Cortex of kidney (tissue), 1 donor: ENCODE measurements around the gene MVD.
"Not testable (repeated sequence)": the region's sequence is repeated elsewhere in the genome, so short reads cannot be mapped to it uniquely, and the experiment has no call there.

ENCODE experiments used
- DNase-seq: peaks from one replicate; lab custom pipeline; 2025; lab: John Stamatoyannopoulos, UW

Gene MVD

DNA sequence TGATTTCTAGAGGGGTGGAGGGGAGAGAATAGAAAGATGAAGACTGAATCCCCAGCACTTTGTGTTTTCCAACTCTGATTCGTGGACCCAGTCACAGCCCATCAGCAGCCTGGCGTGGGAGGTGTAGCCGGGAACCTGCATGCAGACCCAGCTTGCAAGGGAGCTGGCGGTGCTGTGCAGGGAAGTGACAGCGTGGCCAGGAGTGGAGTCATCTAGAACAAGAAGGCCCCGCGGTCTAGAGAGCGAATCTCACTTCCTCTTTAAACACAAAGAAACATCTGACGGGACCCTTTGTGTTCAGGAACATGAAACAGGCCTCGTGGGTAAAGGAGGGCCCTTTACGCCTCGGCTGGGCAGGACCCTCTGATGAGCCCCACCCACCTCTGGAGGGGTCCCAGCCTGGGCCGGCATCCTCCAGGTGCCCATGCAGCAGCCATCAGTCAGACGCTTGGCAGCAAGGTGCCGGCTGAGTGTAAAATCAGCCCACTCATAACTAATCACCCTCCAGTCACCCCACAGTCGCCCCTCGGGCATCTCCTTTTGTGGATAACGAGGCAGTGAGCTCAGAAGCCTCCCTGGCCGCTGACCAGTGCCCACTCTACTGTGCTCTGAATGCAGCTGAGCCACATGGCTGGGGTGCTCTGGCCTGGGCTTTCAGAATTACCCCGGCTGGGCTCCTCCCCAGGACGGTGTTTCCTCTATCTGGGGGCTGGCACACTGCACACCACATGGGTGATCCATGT lies 19.0 kb upstream of the MVD start:
- no peak for DNase-seq

DNA sequence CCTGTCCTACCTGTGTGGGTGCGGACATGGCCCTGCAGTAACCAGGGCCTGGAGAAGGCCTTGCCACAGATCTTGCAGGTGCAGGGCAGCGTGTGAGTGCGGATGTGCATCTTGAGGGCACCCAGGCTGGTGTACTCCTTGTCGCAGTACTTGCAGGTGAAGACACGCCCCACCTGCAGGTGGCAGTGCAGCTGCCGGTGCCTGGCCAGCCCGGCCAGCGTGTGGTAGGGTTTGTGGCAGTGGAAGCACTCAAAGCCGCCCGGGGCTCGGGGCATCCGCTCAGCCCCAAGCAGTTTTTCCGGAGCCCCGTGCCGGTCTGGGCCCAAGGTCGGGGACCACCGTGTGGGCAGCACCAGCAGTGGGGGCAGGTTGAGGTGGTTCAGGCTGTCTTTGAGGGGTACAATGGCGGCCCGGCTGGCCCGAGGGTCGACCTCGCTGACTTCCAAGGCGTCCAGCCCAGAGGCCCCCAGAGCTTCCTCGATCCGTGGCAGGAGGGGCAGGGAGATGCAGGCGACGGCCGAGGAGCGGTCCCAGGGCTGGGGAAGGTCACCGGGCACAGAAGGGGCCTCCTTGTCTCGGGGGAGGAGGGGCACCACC lies 18.3 kb upstream of the MVD start:
- DNase-seq = no peak

DNA sequence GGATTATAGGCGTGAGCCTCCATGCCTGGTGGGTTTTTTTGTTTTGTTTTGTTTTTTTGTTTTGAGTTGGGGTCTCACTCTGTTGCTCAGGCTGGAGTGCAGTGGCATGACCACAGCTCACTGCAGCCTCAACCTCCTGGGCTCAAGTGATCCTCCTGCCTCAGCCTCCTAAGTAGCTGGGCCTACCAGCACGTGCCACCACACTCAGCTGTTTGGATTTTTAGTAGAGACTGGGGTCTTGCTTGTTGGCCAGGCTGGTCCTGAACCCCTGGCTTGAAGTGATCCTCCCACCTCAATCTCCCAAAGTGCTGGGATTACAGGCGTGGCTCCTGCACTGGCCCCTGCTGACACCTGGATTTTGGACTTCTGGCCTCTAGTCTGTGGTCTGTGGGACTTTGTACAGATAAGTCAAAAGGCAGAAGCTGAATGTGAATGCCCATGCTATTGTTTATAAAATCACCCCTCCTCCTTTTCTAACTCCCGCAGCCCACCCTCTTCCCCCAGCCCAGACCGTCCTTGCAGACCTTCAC lies 17.7 kb upstream of the MVD start:
- no peak for DNase-seq

DNA sequence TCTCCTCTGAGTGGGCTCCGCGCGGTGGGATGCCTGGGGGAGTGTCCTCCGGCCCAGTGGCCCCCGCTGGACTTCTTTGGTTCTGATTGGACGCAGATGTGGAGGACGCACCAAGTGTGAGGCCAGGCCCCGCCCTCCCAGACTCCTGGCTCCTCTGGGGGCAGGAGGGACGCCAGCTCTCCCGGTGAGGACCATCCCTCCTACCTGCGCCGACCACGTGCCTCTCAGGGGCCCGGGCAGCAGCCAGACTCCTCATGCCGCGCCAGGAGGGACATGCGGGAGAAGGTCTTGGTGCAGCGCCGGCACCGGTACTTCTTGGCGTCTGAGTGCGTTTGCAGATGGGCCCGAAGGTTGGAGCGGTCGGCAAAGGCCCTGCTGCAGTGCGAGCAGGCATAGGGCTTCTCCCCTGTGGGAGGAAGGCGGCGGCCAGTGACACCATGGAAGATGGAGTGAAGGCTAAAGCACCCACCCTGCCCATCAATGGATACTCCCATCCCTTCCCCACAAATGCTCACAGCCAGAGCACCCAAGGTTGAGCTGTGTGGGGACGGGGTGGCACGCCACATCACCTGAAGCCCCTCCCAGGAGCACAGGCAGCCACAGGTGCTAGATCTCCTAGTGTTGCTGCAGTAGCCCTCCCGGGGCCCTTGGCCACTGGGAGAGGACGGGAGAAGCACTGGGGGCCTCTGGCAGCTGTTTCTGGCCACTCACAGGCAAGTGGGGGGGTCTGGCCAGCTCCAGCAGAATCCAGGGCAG lies 15.5 kb upstream of the MVD start:
- DNase-seq = no peak

DNA sequence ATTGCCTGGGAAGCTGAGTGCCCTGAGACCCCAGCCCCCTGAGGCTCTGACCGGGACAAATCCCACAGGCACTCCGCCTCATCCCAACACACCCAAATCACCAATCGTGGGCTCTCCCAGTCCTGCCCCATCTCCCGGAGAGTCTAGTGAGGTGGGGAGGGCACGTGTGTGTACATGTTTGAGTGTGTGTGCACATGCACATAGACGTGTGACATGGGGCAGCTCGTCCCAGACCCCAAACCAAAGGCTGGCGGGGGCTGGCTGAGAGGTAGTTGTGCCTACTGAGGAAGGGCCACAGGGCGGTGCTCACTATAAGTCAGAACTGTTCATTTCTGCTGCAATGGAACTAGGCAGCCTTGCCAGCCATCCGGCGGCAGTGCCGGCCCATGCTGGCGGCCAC lies 14.8 kb upstream of the MVD start:
- no peak for DNase-seq

DNA sequence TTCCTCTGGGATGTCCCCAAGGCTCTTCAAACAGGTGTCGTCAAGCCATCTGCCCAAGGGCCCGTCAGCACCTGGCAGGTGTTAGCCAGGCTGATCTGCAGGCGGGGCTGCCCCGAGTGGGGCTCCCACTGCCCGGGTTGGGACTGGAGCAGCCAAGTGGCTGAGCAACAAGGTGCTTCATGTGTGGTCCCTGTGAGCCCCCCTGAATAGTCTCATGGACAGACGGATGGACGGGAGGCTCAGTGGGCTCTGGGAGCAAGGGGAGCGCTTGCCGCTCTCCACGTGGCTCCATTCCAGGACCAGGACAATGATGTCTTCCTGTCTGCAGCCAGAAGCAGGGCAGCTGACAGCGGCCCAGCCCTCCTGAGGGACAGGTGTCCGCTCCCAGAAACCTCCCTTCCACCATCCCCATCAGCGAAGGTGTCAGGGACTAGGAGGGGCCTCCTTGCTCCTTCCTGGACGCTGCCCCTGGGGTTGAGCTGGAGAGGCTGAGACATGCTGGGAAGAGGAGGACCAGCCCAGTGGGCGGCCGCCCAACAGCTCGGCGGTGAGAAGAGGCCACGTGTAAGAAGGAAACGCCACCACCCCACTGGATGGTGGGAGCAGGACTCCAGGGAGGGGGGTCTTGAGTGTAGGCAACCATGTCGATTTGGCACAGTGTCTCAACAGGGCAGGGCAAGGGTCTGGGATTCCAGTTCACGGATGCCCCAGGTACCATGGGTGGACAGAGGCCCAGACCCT lies 13.8 kb upstream of the MVD start:
- DNase-seq = no peak

DNA sequence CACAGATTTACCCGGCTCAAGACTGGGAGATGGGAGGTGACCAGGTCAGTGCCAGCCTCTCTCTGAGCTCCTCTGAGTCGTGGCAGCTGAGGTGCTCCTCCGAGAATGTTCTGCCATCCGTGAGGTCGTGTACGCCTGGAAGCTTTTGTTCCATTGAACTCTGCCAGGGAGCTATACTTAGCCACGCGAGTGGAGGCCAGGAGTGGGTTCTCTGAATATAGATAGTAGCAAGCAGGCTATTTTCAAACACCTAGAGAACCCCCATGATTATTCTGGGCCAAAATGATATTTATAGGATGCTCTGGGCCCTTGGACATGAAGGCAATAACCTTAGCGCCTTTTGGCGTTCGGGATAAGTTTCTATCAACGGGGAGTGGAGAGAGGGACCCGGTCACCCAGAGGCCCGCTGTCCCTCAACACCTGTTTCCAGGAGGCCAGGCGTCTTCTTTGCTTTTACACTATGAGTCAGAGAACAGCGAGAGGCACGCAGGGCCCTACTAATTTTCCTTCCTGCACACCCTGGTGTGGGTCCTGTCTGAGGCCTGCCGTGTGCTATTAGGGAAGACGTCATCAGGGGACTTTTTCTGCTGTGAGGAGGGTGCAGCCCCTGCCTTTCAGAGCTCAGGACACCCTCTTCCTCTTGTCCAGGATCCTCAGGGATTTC lies 11.0 kb upstream of the MVD start:
- DNase-seq = no peak

DNA sequence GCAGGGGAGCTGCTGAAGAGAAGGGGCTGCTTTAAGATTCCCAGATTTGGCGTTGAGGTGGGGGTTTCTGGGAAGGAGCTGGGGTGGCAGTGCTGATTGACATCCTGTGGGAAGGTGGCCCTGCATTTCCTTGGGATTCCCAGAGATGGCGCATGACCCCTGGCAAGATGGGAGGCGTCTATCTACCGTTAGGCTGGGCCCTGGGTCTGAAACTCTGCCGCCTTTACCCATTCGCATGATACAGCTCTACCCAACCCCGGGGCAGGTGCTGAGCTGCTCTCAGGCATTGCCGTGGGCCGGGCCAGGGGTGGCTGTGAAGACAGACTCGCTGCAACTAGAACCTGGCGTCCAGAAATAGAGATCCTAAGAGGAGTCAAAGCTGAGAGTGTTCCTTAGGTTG lies 9.9 kb upstream of the MVD start:
- DNase-seq = no peak

DNA sequence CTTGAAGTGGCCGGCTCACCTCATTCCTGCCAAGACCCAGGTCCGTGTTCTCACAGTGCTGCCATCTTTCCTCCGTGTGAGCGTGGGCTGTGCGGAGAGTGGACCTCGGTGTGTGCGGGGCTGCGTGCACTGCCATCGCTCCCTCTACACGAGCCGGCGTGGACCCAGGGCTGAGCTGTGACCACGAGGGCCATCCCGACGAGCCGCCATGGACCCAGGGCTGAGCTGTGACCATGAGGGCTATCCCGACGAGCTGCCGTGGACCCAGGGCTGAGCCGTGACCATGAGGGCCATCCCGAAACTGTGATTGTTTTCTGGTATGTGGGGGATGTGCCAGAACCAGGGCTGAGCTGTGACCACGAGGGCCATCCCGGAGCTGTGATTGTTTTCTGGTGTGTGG lies 8.9 kb upstream of the MVD start:
- DNase-seq = no peak

DNA sequence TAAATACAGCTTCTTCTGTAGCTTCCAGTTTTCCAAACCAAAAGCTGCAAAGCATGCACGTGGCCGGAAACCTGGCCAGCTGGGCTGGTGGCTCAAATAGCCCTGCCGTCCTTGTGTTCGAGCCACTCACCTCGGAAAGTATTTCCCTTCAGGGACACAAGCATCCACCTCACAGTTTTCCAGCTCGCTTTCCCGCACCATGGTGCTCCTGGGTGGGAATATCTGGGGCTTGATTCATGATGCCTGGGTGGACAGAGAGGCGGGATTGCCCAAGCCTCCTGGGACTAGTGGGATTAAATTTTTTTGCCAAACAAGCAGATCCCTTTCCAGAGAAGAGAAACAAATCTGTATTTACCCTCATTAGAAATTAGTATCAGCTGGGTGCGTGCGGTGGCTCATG lies 7.1 kb upstream of the MVD start:
- no peak for DNase-seq

DNA sequence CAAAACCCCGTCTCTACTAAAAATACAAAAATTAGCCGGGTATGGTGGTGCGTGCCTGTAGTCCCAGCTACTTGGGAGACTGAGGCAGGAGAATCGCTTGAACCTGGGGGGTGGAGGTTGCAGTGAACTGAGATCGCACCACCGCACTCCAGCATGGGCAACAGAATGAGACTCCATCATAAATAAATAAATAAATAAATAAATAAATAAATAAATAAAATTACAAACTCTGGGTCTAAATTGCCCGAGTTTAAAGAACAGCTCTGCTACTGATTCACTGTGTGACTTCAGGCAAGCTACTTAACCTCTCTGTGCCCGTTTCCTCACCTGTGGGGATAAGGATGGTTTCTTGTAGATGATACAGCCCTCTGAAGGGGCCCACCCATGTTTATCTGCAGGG lies 6.6 kb upstream of the MVD start:
- DNase-seq = not testable (repeated sequence)

DNA sequence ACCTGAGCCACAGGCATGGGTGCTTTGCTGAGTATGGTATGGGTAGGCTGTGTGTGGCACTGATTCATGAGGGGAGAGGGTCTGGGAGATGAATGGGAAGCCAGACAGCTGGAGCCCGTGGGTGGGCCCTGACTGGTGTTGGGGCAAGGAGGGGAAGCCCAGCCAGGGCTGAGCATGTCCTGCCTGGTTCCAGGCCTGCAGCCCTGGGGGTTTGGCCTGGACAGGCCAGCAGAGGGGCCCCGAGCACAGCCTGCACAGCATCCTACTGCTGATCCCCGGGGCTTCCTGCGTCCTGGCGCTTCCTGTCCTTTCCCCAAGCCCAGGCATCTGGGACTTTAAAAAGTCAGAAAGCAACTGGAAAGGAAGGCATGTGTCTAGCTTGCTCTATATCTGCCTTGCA lies 4.6 kb upstream of the MVD start:
- DNase-seq = no peak

DNA sequence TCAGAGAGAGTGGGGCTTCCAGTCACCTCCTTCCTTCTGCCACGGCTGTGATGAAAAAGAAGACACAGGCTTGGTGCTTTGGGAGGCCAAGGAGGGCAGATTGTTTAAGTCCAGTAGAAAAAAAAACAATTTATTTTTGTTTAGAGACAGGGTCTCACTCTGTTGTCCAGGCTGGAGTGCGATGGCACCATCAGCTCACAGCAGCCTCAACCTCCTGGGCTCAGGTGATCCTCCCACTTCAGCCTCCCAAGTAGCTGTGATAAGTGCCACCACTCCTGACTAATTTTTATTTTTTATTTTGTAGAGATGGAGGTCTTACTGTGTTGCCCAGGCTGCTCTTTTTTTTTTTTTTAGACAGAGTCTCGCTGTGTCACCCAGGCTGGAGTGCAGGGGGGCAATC lies 2.7 kb upstream of the MVD start:
- no peak for DNase-seq

DNA sequence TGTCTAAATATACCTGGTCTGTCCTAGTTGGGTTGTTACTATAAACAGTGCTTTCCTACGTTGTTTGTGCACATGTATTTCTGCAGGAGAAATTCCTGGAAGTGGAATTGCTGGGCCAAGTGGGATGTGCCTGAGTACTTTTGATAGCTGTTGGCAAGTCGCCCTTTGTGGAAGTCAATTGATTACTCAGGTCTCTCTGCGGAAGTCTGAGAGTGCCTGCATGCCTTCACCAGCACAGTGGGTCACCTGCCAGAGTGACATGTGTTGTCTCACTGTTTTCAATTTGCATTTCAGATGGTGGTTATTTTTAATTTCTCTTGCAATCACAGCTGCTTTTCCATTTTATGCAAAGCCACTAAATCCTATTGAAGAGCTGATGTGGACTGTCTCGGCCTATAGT lies 2.3 kb upstream of the MVD start:
- DNase-seq = no peak

DNA sequence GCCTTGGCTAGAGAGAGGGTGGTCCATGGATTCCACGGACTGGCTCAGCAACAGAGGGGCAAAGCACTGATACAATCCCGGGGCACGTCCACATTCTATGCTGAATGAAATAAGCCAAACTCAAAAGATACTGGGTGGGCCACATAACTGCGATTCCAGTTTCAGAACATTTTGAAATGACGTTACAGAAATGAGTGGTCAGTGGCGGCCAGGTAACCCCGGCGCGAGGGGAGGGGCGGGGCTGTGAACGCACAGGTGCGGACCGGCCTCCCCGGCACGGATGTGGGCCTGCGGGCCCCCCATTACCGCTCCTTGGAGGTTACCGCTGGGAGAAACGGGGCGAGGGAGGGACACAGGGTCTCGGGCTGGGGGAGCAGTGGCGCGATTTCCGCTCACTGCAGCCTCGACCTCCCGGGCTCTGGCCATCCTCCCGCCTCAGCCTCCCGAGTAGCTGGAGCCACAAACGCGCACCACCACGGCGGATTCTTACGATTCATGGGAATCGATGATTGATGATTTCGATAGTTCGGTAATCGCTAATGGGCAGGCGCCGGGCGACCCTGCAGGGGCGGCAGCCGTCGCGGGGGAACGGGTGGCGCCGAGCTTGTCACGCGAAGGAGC lies 559 bp downstream of the MVD start:
- DNase-seq = no peak

DNA sequence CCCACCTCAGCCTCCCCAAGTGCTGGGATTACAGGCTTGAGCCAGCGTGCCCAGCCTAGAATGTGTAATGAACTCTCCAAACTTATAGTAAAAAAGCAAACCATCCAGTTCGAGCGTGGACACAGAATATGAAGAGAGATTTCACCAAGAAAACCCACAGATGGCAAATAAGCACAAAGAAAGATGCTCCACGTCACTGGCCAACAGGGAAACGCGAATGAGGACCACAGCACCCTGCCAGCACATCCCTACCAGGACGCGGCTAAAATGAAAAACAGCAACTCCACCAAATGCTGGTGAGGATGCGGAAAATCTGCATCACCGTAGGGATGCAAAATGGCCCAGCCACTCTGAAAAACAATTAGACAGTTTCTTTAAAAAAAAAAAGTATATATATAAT lies 1.4 kb downstream of the MVD start:
- DNase-seq = no peak

DNA sequence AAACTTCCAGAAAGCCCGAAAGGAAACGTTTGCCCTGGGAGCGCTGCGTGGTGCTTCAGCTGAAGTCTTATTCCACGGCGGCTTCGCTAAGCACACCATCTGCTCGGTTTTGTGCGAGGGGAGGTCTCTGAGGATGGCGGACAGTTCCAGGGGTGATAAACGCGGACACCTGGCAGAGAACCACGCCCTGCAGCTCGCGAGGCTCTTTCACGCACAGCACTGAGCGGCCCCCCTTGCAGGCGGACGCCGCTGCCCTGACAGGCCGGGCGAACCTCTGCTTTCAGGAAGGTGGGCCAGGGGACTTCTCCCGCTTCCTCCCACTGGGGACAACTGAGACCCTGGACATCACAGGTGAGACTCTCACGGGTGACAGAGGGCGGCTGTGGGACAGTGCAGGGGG lies 3.7 kb downstream of the MVD start:
- DNase-seq = no peak

DNA sequence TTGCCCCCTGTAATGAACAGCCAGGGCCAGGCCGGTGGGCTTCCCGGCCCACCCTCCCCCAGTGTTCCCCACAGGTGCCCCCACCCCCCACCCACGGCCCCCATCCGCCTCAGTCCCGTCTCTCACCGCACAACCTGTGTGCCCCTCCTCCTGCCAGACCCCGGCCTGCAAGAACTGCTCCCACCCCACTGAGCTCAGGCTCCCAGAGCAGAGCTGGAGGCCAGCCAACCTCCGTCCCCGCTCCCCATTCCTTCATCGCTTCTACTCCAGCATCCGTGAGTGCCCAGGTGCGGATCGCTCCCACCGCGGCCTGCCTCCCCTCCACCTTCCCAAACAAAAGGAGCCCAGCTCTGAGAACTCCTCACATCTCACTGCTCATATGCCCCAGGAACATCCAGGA lies 4.2 kb downstream of the MVD start:
- no peak for DNase-seq

DNA sequence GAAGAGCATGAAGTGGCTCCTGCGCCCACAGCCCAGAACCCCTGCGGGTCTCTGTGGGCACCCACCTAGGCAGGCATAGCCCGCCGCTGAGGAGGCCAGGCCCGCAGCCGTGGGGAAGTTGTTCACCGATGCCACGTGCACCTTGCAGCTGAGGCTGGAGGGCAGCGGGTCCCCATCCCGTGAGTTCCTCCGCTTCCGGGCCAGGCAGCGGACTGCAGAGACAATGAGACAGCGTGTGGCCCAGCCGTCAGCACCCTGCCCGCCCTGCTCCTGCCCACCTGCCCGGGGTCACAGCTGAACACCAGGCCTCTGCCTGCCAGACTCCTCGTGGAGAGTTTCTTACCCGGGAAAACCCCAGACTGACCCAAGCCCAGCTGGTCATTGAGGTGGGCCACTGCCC lies 5.5 kb downstream of the MVD start:
- DNase-seq = no peak

DNA sequence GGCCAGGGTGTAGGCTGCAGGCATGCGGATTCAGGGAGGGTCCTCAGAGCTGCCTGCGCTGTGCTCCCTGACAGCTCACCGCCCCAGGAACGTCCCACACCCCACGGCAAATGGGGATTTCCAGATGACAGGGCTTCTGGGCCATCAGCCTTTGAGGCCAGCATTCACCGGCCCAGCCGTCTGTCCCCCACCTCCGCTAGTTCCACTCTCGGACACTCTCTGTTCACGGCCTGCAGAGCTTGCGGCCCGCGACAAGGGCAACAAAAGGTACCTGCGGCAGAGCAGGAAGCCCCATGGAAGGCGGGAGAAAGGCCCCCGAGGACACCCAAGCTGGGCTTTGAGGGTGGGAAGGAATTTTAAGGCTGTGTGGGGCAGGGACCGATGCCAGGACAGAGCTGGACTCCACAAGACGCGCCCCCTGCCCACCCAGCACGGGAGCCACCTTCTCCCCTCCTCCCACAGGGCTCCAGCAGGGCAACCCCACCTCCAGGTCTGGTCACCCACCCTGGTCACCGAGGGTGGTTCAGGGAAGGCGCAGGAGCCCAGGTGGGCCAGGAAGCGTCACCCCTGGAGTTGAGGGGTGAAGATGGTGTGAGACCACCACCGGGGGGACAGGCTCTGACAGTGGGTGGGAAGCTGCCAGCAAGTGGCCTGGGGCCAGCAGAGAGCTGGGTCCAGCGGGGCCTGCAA lies 6.5 kb downstream of the MVD start:
- no peak for DNase-seq

DNA sequence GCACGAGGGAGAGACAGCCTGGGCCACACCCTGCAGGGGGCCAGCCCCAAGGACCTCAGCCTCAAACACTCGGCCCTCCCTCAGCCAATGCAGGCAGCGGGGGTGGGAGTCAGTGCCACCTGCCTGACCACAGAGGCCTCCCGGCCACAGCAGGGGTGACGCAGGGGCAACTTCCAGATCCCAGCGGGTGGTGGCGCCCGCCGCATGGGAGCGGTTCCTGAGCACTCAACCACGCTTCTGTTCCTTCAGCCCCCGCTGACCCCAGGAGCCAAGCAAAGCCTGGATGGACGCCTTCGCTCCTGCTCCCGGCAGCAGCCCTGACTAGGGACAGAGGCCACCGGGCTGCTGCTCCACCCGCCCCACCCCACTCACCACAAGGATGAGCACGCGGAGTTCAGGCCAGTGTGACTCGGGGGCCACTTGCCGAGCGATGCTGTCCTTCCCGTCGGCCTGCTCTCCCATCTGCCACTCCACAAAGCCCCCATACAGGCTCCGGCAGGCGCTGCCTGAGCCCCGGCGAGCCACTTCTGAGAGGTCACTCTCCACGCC lies 7.1 kb downstream of the MVD start:
- no peak for DNase-seq
